Kasumi-1 (cell line): ENCODE data around the gene GLDN.
"Not testable (repeated sequence)": the region's sequence is repeated elsewhere in the genome, so short reads cannot be mapped to it uniquely, and the experiment has no call there.

Experiments used
- DNase-seq, 2 experiments: peaks; one replicate each; lab custom pipeline; 2025; lab: John Stamatoyannopoulos, UW

Gene GLDN

GRCh38 chr15:51446029-51446744 is 104.7 kb downstream of the GLDN start:
- not testable (repeated sequence) for DNase-seq

DNA sequence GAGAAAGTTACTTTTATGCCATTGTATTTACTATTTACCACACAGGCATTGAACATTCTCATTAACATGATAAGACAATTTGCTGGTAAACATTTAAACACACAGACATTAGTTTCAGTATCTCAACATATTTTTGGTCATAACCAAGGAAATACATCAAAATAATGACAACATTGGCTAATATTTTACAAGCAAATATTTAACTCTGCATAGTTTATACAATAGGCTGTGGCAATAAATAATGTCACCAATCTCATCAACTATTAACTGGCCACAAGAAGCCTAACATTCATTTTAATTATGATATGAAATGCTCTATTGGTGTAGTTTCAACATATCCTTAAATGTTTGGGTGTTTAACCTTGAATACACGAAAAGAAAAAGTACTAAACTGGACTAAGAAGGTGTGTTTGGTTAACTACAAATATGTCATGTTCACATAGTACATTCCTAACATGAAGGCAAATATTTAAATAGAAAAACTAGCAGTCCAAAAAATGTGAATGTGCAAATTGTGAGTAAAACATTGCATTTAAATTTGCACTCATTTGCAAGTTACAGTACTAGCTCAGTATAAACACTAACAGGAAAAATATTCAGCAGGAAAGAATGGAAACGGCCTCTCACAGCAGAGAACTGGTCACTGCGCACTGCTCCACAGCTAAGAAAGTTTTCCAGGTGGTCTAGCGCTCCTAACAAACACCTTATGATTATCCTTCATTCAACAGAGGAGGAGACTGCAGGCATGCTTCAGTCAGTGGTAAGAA is 106.6 kb downstream of the GLDN start:
- DNase-seq = no peak

GRCh38 chr15:51448622-51449399 is 107.4 kb downstream of the GLDN start:
- no peak for DNase-seq

- no peak for DNase-seq
Measured at GRCh38 chr15:51450001-51450400, 108.5 kb downstream of the GLDN start.
